Testis (tissue), 3 donors: ENCODE data around the gene NBEA. TPM values are rescaled to one million over a fixed set of nuclear protein-coding genes. Genes with fewer than 3 reads are reported as not detected.
A peak's percentile ranks its signal among the peaks of the same experiment; 100 is the strongest.

ENCODE experiments used
- DNase-seq: peaks from one replicate; pipeline ENCODE4 v3.0.0-alpha.2; 2019
- H3K27ac ChIP-seq, 2 donors: fragments of 200-600 bp; sonication (generic); one replicate each; pipeline ENCODE4 v1.5.1; 2019
- H3K27me3 ChIP-seq: fragments of 200-600 bp; sonication (generic); one replicate; pipeline ENCODE4 v1.5.1; 2019
- H3K36me3 ChIP-seq: fragments of 200-600 bp; sonication (generic); one replicate; pipeline ENCODE4 v1.5.1; 2017; ENCODE audit warnings: low read depth; ENCODE audit errors: missing control alignments
- H3K4me1 ChIP-seq: fragments of 200-600 bp; sonication (generic); one replicate; pipeline ENCODE4 v1.5.1; 2019
- H3K4me3 ChIP-seq, 2 donors: fragments of 200-600 bp; sonication (generic); one replicate each; pipeline ENCODE4 v1.5.1; 2017 to 2019
- H3K9me3 ChIP-seq: fragments of 200-600 bp; sonication (generic); one replicate; pipeline ENCODE4 v1.5.1; 2017
- POLR2A ChIP-seq: fragments of 450-650 bp; IDR thresholded peaks from one replicate; pipeline ENCODE4 v1.6.1; 2017; ENCODE audit warnings: antibody characterized with exemption, mild to moderate bottlenecking, moderate library complexity
- WGBS, 2 donors: methylation state at CpG; one replicate each; pipeline ENCODE4 v1.1.5; 2018; 5-methylcytosine and 5-hydroxymethylcytosine counted together
- intact Hi-C: fragments of 100-400 bp; cut with DNase I; formaldehyde crosslinking; loops from one replicate; pipeline ENCODE4 v1.15.1; 2023; ENCODE audit warnings: low total_unique reads
- polyA plus RNA-seq: library from polyadenylated mRNA; stranded (reverse); fragments of 350-450 nt; fragmentation: Illumina TruSeq; extraction: RNeasy Lipid Tissue Mini Kit (QIAGEN cat#74804); gene quantifications from one replicate; pipeline ENCODE4 v1.2.3, GENCODE V29; 2014; ENCODE audit warnings: low read depth, low replicate concordance; ENCODE audit not compliant: insufficient read depth
- total RNA-seq, 2 donors: library from RNA; depleted of rRNA; stranded (reverse); fragments of >200 nt; gene quantifications; one replicate each; pipeline ENCODE4 v1.2.3, GENCODE V29; 2016
- TF ChIP-seq, protein P1 (sequence below), 3 experiments: fragments of 450-650 bp in 2 of 3; fragments of 200-600 bp in 1 of 3; sonication (generic) in 1 of 3; IDR thresholded peaks; one replicate each; pipeline ENCODE4 v1.5.1; 2016 to 2019; ENCODE audit warnings: antibody characterized with exemption in 3 of 3, mild to moderate bottlenecking in 2 of 3, moderate library complexity in 1 of 3

The NBEA gene
- total and polyA plus RNA-seq, 3 donors from 2014 or later: 8.6 to 22.2 (median 18.3) TPM

DNA sequence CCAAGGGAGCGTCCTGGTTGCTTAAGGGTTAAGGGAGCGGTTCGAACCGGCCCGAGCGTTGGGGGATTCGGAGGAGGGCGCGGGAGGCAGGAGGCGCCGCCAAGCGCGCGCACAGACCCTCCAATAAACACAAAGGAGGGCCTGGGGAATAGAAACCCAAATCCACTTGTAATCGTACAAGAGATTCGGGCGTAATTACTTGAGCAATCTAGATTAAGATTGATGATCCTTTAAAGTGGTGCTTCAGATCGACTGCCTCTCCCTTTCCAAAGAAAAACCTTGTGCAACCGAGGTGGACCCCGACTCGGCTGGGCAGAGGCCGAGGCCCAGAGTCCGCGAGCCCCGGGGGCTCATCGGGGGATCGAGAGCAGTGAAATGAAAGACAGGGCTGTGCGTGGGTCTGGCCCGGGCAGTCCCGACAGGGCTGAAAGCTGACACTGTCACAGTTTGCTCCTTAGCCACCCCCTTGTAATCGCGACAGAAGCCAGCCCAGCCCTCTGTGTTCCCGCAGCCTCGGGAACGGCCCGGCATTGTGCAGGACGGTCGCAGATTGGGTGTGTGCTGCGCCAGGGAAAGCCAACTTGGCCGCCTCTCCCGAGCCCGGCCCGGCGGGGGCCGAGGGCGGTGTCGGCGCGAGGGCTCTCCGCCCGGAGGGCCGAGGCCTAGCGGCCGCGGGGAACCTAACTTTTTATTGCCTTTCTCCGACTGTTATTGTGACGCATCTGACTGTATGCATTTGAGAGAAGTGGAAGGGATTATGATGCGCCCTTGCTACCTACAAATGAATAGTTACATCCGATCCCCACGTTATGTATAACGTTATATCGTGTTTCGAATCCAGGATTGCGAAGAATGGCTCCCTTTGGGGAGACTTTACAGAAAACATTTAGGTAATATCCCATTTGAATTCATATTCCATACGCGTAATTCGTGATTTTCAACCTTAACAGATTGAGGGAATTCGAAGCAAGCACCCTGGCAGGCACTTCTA is 528.9 kb downstream of the NBEA start:
- DNase-seq: no peak
- WGBS, 2 donors: 17 to 23% methylated on average over 46 to 68 of the region's 68 CpGs
- TF ChIP-seq, protein P1, sequence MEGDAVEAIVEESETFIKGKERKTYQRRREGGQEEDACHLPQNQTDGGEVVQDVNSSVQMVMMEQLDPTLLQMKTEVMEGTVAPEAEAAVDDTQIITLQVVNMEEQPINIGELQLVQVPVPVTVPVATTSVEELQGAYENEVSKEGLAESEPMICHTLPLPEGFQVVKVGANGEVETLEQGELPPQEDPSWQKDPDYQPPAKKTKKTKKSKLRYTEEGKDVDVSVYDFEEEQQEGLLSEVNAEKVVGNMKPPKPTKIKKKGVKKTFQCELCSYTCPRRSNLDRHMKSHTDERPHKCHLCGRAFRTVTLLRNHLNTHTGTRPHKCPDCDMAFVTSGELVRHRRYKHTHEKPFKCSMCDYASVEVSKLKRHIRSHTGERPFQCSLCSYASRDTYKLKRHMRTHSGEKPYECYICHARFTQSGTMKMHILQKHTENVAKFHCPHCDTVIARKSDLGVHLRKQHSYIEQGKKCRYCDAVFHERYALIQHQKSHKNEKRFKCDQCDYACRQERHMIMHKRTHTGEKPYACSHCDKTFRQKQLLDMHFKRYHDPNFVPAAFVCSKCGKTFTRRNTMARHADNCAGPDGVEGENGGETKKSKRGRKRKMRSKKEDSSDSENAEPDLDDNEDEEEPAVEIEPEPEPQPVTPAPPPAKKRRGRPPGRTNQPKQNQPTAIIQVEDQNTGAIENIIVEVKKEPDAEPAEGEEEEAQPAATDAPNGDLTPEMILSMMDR (IDR thresholded peaks at IDR 0.05): no peak
- TF ChIP-seq POLR2A: no peak
- Histone ChIP-seq H3K36me3 (no peaks in the 10 kb centered on the region), H3K9me3 (no peaks in the 10 kb centered on the region), H3K4me3 (peak overlapping the region; percentile 24 to 27), H3K4me1 (no peaks in the 10 kb centered on the region), H3K27ac (peak overlapping the region in 1 of 2 donors; percentile 32), H3K27me3 (no peaks in the 10 kb centered on the region)
- intact Hi-C loops: no loop called here

DNA sequence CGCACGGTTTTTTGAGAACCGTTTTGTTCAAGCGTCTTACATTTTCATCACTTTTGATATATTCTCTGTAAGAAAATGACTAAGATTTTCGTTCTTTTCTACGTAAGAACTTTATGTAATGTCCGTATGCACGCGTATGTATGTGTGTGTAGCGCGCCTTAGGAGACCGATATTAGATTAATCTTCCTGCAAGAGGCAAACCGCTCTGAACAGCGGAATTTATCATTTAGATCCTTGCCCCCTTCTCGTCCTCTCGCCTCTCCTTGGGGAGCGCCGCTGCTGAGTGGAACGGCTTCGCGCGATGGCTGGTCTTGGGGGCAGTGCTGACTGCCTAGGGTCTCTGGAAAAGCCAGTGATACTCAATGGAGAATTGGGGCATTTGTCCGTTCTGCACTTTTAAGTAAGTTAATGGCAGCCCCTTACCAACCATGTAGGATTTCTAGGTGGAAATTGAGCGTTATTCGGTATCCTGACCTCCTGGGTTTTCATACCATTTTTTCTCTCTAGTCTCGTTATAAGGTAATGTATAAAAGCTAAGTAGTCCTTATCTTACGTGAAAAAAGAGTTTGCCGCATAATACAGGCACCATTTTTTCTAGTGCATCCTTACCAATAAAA is 529.7 kb downstream of the NBEA start:
- DNase-seq: no peak

DNA sequence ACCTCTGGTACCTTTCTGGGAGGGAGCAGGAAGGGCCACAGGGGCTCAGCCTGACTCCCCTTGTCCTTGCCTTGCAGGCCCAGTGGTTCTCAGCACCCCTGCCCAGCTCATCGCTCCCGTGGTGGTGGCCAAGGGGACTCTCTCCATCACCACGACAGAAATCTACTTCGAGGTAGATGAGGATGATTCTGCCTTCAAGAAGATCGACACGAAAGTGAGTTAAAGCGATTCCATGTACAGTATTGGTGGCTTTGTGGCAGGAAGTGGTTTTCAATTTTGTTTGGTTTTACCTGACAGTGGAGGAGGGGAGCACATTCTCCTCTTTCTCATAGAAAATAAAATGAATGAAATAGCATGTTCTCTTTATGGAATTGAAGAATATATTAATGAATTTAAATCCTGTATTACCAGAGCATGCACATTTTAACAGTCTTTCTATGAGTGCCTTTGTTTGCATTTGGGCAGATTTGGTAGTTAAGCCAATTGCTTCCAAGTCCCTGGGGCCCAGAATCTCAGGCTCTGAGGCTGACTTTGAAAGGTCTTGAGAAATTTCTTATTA is 530.3 kb downstream of the NBEA start:
- Histone ChIP-seq H3K4me1 (no peaks in the 10 kb centered on the region), H3K4me3 (no peak overlapping the region), H3K27ac (no peak overlapping the region), H3K27me3 (no peaks in the 10 kb centered on the region), H3K9me3 (no peaks in the 10 kb centered on the region), H3K36me3 (no peaks in the 10 kb centered on the region)
- intact Hi-C loops: no loop called here
- no peak for DNase-seq
- 65 to 69% methylated on average over 7 of the region's 7 CpGs for WGBS, 2 donors
- TF ChIP-seq POLR2A: no peak
- TF ChIP-seq, protein P1 (IDR thresholded peaks at IDR 0.05): no peak

More for the DNA sequence above, 529.7 kb downstream of the NBEA start:
- 54 to 57% methylated on average over 28 of the region's 28 CpGs for WGBS, 2 donors
- no peaks in the 10 kb centered on the region for H3K27me3 ChIP-seq
- intact Hi-C loops: no loop called here
- H3K4me1 ChIP-seq: no peaks in the 10 kb centered on the region
- no peaks in the 10 kb centered on the region for H3K36me3 ChIP-seq
- TF ChIP-seq POLR2A: no peak
- TF ChIP-seq, protein P1 (IDR thresholded peaks at IDR 0.05): no peak
- no peak overlapping the region for H3K27ac ChIP-seq
- H3K9me3 ChIP-seq: no peaks in the 10 kb centered on the region
- H3K4me3 ChIP-seq: no peak overlapping the region

DNA sequence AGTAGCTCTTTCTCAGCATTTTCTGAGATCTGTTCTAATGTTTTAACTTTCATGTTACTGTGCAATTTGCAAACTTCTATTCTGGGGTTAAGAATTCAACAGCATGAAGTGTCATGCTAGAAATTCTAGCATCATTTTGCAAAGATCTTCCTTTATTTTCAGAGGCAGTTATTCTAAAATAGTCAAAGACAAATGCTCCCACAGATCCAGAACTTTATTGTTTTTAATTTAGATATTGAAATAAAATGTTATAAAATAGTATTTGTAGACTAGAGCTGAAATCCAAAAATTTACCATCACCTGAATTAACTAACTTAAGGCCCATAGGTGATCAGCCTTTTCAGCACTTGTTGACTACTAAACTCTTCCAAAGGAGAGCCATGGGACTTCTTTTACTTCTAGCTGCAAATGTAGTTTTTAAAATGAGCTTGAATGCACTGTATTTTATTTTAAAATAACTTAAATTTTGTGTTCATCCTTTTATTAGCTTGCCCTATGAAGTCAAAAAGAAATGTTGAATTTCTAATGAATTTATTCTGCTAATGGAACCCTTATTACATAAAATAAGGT is 531.2 kb downstream of the NBEA start:
- Histone ChIP-seq H3K36me3 (no peaks in the 10 kb centered on the region), H3K9me3 (no peaks in the 10 kb centered on the region), H3K27me3 (no peaks in the 10 kb centered on the region), H3K4me1 (no peaks in the 10 kb centered on the region), H3K27ac (no peak overlapping the region), H3K4me3 (no peak overlapping the region)
- no peak for DNase-seq
- TF ChIP-seq POLR2A: no peak
- TF ChIP-seq, protein P1 (IDR thresholded peaks at IDR 0.05): no peak
- intact Hi-C loops: no loop called here
